GM12891 (cell line): Measurements from ENCODE around the gene TLK1.
A peak's percentile ranks its signal among the peaks of the same experiment; 100 is the strongest.

Experiments
- PAX5 ChIP-seq: IDR thresholded peaks from 2 replicates; pipeline ENCODE4 v1.6.1; 2011; ENCODE audit warnings: low read length, moderate library complexity, mild to moderate bottlenecking; ENCODE audit not compliant: insufficient read depth, severe bottlenecking
- POLR2A ChIP-seq: IDR thresholded peaks from 2 replicates; pipeline ENCODE4 v1.6.1; 2011; ENCODE audit warnings: low read depth, low read length, control low read depth
- POLR2AphosphoS5 ChIP-seq: IDR thresholded peaks from 2 replicates; pipeline ENCODE4 v1.6.1; 2011; ENCODE audit warnings: low read depth, low read length, control low read depth
- POU2F2 ChIP-seq: IDR thresholded peaks from 2 replicates; pipeline ENCODE4 v1.6.1; 2011; ENCODE audit warnings: low read depth, mild to moderate bottlenecking, control low read depth, low read length, moderate library complexity
- SPI1 ChIP-seq: IDR thresholded peaks from 2 replicates; pipeline ENCODE4 v1.6.1; 2011; ENCODE audit warnings: low read depth, low read length, control low read depth

DNA sequence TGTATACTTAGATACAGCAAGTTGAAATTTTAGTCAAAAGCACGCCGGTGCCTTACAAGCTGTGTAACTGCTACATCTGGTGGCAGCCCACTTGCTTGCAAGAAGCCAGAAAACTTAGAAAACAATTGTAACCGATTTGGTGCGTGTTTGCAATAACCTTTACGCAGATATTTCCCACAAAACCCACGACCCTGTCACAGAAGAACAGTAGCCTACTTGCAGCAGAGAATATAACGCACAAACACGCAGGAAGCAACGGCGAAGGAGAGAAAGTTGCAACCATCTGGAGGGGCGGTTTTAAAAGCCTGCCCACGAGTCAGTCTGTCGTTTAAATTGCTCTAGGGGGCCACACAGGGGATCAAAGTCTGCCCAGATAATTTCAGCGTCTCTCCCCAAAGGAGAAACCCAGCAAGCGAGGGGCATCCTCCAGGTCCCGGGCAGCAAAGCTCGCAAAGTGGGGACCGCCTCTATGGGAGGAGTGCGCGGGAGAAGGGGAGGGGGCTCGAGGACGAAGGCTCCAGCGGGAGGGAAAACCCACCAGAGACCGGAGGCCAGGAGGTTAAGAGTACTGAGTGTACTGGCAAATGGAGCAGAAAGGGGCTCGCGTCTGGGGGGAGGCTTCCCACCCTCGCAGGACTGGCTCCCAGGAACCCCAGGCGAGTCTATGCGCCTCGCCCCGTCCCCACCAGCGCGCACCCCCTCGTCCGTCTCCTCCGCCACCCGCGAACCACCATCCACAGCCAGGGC, 1.1 kb downstream of the TLK1 start:
- TF ChIP-seq POLR2A (no peak; the same call in 1 of the 2 replicates), POLR2AphosphoS5 (0 out of 2 replicates have a peak, but pooled peaks have one; percentile 11), SPI1 (no peak), POU2F2 (peak; percentile 16; the same call in 1 of the 2 replicates), PAX5 (no peak)
